Measurements from ENCODE around the gene MAP3K15. TPM values are rescaled to one million over a fixed set of nuclear protein-coding genes. Genes with fewer than 3 reads are reported as not detected.
A peak's percentile ranks its signal among the peaks of the same experiment; 100 is the strongest.

The MAP3K15 gene
- total and polyA plus RNA-seq, 4 donors = 0.16 to 0.33 TPM; not detected in 2

- intact Hi-C loops (cut with DNase I) = no loop called here
- Histone ChIP-seq H3K36me3 (ENCODE audit: control insufficient read depth in 1 of 2, insufficient read depth in 2 of 2, low read length in 1 of 2) (no peaks in the 10 kb centered on the region), H3K4me1 (ENCODE audit: control insufficient read depth in 1 of 2, insufficient read depth in 2 of 2, low read length in 2 of 2) (no peaks in the 10 kb centered on the region), H3K27me3 (ENCODE audit: control insufficient read depth in 1 of 2, insufficient read depth in 2 of 2, low read length in 1 of 2) (no peaks in the 10 kb centered on the region), H3K4me3 (ENCODE audit: low read length in 2 of 2) (no peak overlapping the region), H3K9me3 (ENCODE audit: control insufficient read depth, low read length) (no peaks in the 10 kb centered on the region), H3K27ac (ENCODE audit: low read depth in 1 of 2, low read length in 2 of 2) (no peak overlapping the region)
- ATAC-seq (ENCODE audit: low FRiP score) (no peak), DNase-seq (no peak)
- 73 to 79% methylated on average over 4 of the region's 4 CpGs for WGBS, 2 donors
These were observed 122.6 kb downstream of the MAP3K15 start for GRCh38 chrX:19392703-19393102.

GRCh38 chrX:19392078-19392477 is 123.2 kb downstream of the MAP3K15 start:
- no peak for ATAC-seq (ENCODE audit: low FRiP score)
- 78 to 84% methylated on average over 12 of the region's 12 CpGs for WGBS, 2 donors
- intact Hi-C loops (cut with DNase I) = no loop called here

GRCh38 chrX:19389227-19389845 is 126.0 kb downstream of the MAP3K15 start:
- Histone ChIP-seq H3K27ac (ENCODE audit: low read depth in 1 of 2, low read length in 2 of 2) (no peak overlapping the region), H3K36me3 (ENCODE audit: control insufficient read depth in 1 of 2, insufficient read depth in 2 of 2, low read length in 1 of 2) (no peaks in the 10 kb centered on the region), H3K4me3 (ENCODE audit: low read length in 2 of 2) (no peak overlapping the region), H3K9me3 (ENCODE audit: control insufficient read depth, low read length) (no peaks in the 10 kb centered on the region), H3K4me1 (ENCODE audit: control insufficient read depth in 1 of 2, insufficient read depth in 2 of 2, low read length in 2 of 2) (no peaks in the 10 kb centered on the region), H3K27me3 (ENCODE audit: control insufficient read depth in 1 of 2, insufficient read depth in 2 of 2, low read length in 1 of 2) (no peaks in the 10 kb centered on the region)
- DNase-seq = no peak
- no peak for ATAC-seq (ENCODE audit: low FRiP score)
- 25 to 48% methylated on average over 4 of the region's 4 CpGs for WGBS, 2 donors
- intact Hi-C loops (cut with DNase I) = no loop called here

More at GRCh38 chrX:19392078-19392477, 123.2 kb downstream of the MAP3K15 start:
- no peak for DNase-seq
- H3K4me3 ChIP-seq (ENCODE audit: low read length in 2 of 2) = no peak overlapping the region
- no peak overlapping the region for H3K27ac ChIP-seq (ENCODE audit: low read depth in 1 of 2, low read length in 2 of 2)
- no peaks in the 10 kb centered on the region for H3K27me3 ChIP-seq (ENCODE audit: control insufficient read depth in 1 of 2, insufficient read depth in 2 of 2, low read length in 1 of 2)
- no peaks in the 10 kb centered on the region for H3K36me3 ChIP-seq (ENCODE audit: control insufficient read depth in 1 of 2, insufficient read depth in 2 of 2, low read length in 1 of 2)
- H3K4me1 ChIP-seq (ENCODE audit: control insufficient read depth in 1 of 2, insufficient read depth in 2 of 2, low read length in 2 of 2) = no peaks in the 10 kb centered on the region
- no peaks in the 10 kb centered on the region for H3K9me3 ChIP-seq (ENCODE audit: control insufficient read depth, low read length)

GRCh38 chrX:19388741-19389140 is 126.6 kb downstream of the MAP3K15 start:
- DNase-seq = no peak
- intact Hi-C loops (cut with DNase I) = no loop called here
- Histone ChIP-seq H3K4me3 (ENCODE audit: low read length in 2 of 2) (no peak overlapping the region), H3K36me3 (ENCODE audit: control insufficient read depth in 1 of 2, insufficient read depth in 2 of 2, low read length in 1 of 2) (no peaks in the 10 kb centered on the region), H3K27ac (ENCODE audit: low read depth in 1 of 2, low read length in 2 of 2) (no peak overlapping the region), H3K9me3 (ENCODE audit: control insufficient read depth, low read length) (no peaks in the 10 kb centered on the region), H3K27me3 (ENCODE audit: control insufficient read depth in 1 of 2, insufficient read depth in 2 of 2, low read length in 1 of 2) (no peaks in the 10 kb centered on the region), H3K4me1 (ENCODE audit: control insufficient read depth in 1 of 2, insufficient read depth in 2 of 2, low read length in 2 of 2) (no peaks in the 10 kb centered on the region)
- 70 to 76% methylated on average over 8 of the region's 8 CpGs for WGBS, 2 donors
- no peak for ATAC-seq (ENCODE audit: low FRiP score)

- Histone ChIP-seq H3K27ac (ENCODE audit: low read depth in 1 of 2, low read length in 2 of 2) (no peak overlapping the region), H3K9me3 (ENCODE audit: control insufficient read depth, low read length) (no peaks in the 10 kb centered on the region), H3K4me3 (ENCODE audit: low read length in 2 of 2) (no peak overlapping the region), H3K27me3 (ENCODE audit: control insufficient read depth in 1 of 2, insufficient read depth in 2 of 2, low read length in 1 of 2) (no peaks in the 10 kb centered on the region), H3K4me1 (ENCODE audit: control insufficient read depth in 1 of 2, insufficient read depth in 2 of 2, low read length in 2 of 2) (no peaks in the 10 kb centered on the region), H3K36me3 (ENCODE audit: control insufficient read depth in 1 of 2, insufficient read depth in 2 of 2, low read length in 1 of 2) (no peaks in the 10 kb centered on the region)
- WGBS, 2 donors = 72 to 74% methylated on average over 13 of the region's 13 CpGs
- ATAC-seq (ENCODE audit: low FRiP score) = no peak
- intact Hi-C loops (cut with DNase I) = no loop called here
- DNase-seq = no peak
These were observed 127.1 kb downstream of the MAP3K15 start for GRCh38 chrX:19388064-19388679.

GRCh38 chrX:19386679-19387078 is 128.6 kb downstream of the MAP3K15 start:
- DNase-seq (no peak), ATAC-seq (ENCODE audit: low FRiP score) (no peak)
- H3K36me3 ChIP-seq (ENCODE audit: control insufficient read depth in 1 of 2, insufficient read depth in 2 of 2, low read length in 1 of 2) = no peaks in the 10 kb centered on the region
- H3K27ac ChIP-seq (ENCODE audit: low read depth in 1 of 2, low read length in 2 of 2) = no peak overlapping the region
- intact Hi-C loops (cut with DNase I) = no loop called here
- no peaks in the 10 kb centered on the region for H3K4me1 ChIP-seq (ENCODE audit: control insufficient read depth in 1 of 2, insufficient read depth in 2 of 2, low read length in 2 of 2)
- H3K4me3 ChIP-seq (ENCODE audit: low read length in 2 of 2) = no peak overlapping the region
- no peaks in the 10 kb centered on the region for H3K27me3 ChIP-seq (ENCODE audit: control insufficient read depth in 1 of 2, insufficient read depth in 2 of 2, low read length in 1 of 2)
- WGBS, 2 donors = 70 to 85% methylated on average over 4 of the region's 4 CpGs
- no peaks in the 10 kb centered on the region for H3K9me3 ChIP-seq (ENCODE audit: control insufficient read depth, low read length)

GRCh38 chrX:19382555-19383145 is 132.7 kb downstream of the MAP3K15 start:
- DNase-seq (peak in 1 of 2 donors; percentile 64), ATAC-seq (ENCODE audit: low FRiP score) (no peak)
- intact Hi-C loops (cut with DNase I) = no loop called here
- Histone ChIP-seq H3K27me3 (ENCODE audit: control insufficient read depth in 1 of 2, insufficient read depth in 2 of 2, low read length in 1 of 2) (no peaks in the 10 kb centered on the region), H3K36me3 (ENCODE audit: control insufficient read depth in 1 of 2, insufficient read depth in 2 of 2, low read length in 1 of 2) (no peaks in the 10 kb centered on the region), H3K4me3 (ENCODE audit: low read length in 2 of 2) (no peak overlapping the region), H3K9me3 (ENCODE audit: control insufficient read depth, low read length) (no peaks in the 10 kb centered on the region), H3K27ac (ENCODE audit: low read depth in 1 of 2, low read length in 2 of 2) (no peak overlapping the region), H3K4me1 (ENCODE audit: control insufficient read depth in 1 of 2, insufficient read depth in 2 of 2, low read length in 2 of 2) (no peaks in the 10 kb centered on the region)
- 28 to 31% methylated on average over 16 of the region's 16 CpGs for WGBS, 2 donors

GRCh38 chrX:19381326-19381725 is 134.0 kb downstream of the MAP3K15 start:
- no peaks in the 10 kb centered on the region for H3K4me1 ChIP-seq (ENCODE audit: control insufficient read depth in 1 of 2, insufficient read depth in 2 of 2, low read length in 2 of 2)
- intact Hi-C loops (cut with DNase I) = no loop called here
- WGBS, 2 donors = 89 to 90% methylated on average over 9 of the region's 9 CpGs
- no peaks in the 10 kb centered on the region for H3K9me3 ChIP-seq (ENCODE audit: control insufficient read depth, low read length)
- H3K27me3 ChIP-seq (ENCODE audit: control insufficient read depth in 1 of 2, insufficient read depth in 2 of 2, low read length in 1 of 2) = no peaks in the 10 kb centered on the region
- ATAC-seq (ENCODE audit: low FRiP score) (no peak), DNase-seq (no peak)
- H3K4me3 ChIP-seq (ENCODE audit: low read length in 2 of 2) = no peak overlapping the region
- no peaks in the 10 kb centered on the region for H3K36me3 ChIP-seq (ENCODE audit: control insufficient read depth in 1 of 2, insufficient read depth in 2 of 2, low read length in 1 of 2)
- no peak overlapping the region for H3K27ac ChIP-seq (ENCODE audit: low read depth in 1 of 2, low read length in 2 of 2)

GRCh38 chrX:19377799-19378198 is 137.5 kb downstream of the MAP3K15 start:
- no peak overlapping the region for H3K4me3 ChIP-seq (ENCODE audit: low read length in 2 of 2)
- DNase-seq (no peak), ATAC-seq (ENCODE audit: low FRiP score) (no peak)
- intact Hi-C loops (cut with DNase I) = loop anchor here in 1 of 2 donors (10.0 kb wide), 1 partner anchor 157 kb away; no protein-coding TSS in a partner anchor
- WGBS, 2 donors = 86 to 96% methylated on average over 12 of the region's 12 CpGs
- no peaks in the 10 kb centered on the region for H3K27me3 ChIP-seq (ENCODE audit: control insufficient read depth in 1 of 2, insufficient read depth in 2 of 2, low read length in 1 of 2)
- H3K4me1 ChIP-seq (ENCODE audit: control insufficient read depth in 1 of 2, insufficient read depth in 2 of 2, low read length in 2 of 2) = no peaks in the 10 kb centered on the region
- H3K9me3 ChIP-seq (ENCODE audit: control insufficient read depth, low read length) = no peaks in the 10 kb centered on the region
- no peak overlapping the region for H3K27ac ChIP-seq (ENCODE audit: low read depth in 1 of 2, low read length in 2 of 2)
- no peaks in the 10 kb centered on the region for H3K36me3 ChIP-seq (ENCODE audit: control insufficient read depth in 1 of 2, insufficient read depth in 2 of 2, low read length in 1 of 2)
